ENCODE measurements around the gene SSC5D.

DNA sequence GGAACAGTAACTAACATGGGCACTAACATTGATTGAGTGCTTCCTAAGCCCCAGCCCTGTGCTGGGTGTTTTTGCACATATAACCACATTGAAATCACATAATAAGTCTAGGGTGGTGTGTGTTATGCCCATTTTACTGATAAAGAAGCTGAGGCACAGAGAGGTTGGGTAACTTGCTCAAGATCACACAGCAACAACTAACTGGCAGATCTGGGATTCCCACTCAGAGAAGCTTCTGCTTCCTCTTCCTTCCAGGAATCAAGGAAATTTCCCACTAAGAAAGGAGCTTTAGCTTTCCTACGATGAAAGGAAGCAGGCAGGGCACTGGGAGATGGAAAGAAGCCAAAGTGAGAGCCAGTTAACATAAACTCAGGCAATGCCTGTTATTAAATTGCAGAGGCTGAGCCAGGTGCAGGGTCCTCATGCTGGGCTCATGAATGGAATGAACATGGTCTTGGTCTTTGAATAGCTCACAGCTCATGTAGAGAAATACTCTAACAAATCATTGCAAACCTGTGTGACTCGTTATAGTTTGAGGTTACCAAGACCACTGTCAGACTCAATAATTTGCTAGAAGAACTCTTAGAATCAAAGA is 10.1 kb downstream of the SSC5D start:
- TF ChIP-seq SIN3A (IDR thresholded peaks at IDR 0.05; ENCODE audit: borderline replicate concordance, insufficient read depth, low read length) (no peak), POLR2AphosphoS5 (IDR thresholded peaks at IDR 0.05; ENCODE audit: low read depth, low read length) (no peak)

Data from PFSK-1 (cell line).